B cell (primary cell): Measurements from ENCODE around the gene MSH2. TPM values are rescaled to one million over a fixed set of nuclear protein-coding genes. Genes with fewer than 3 reads are reported as not detected.

Source experiments
- ATAC-seq: fragments of 200-7000 bp; cut with Tn5 transposase; one replicate; pipeline ENCODE4 v1.10.0; 2021; ENCODE audit warnings: low read depth, mild to moderate bottlenecking, moderate number of reproducible peaks, moderate library complexity
- CTCF ChIA-PET: fragments of 350-600 bp; sonication (Branson Sonifier 250); formaldehyde crosslinking; loops from one replicate; lab custom pipeline; 2021; ENCODE audit warnings: antibody characterized with exemption, inconsistent platforms; lab: Charles Lee
- POLR2A ChIA-PET: fragments of 350-600 bp; sonication (Branson Sonifier 250); formaldehyde crosslinking; loops from one replicate; lab custom pipeline; 2021; ENCODE audit warnings: antibody characterized with exemption; lab: Charles Lee
- DNase-seq: peaks from one replicate; pipeline ENCODE4 v3.0.0; 2013
- H2AFZ ChIP-seq: 2 replicates; pipeline ENCODE4 v1.6.1; 2012; ENCODE audit warnings: mild to moderate bottlenecking, low read depth, low read length; ENCODE audit not compliant: insufficient read depth, poor library complexity, severe bottlenecking
- H3K27ac ChIP-seq, 2 donors: 1 replicate in 1 of 2; 2 replicates in 1 of 2; pipeline ENCODE4 v1.5.1; 2012 to 2013; ENCODE audit warnings: low read length in 2 of 2, mild to moderate bottlenecking in 2 of 2, moderate library complexity in 1 of 2
- H3K27me3 ChIP-seq, 4 experiments: fragments of 200-600 bp in 1 of 4; sonication (generic) in 1 of 4; replicated peaks in 1 of 4; 1 replicate in 2 of 4; 2 replicates in 2 of 4; pipeline versions ENCODE4 v1.6.1 to v1.7.0; 2013 to 2016; ENCODE audit warnings: low read length in 3 of 4, mild to moderate bottlenecking in 2 of 4, mixed read lengths in 1 of 4, moderate library complexity in 1 of 4; ENCODE audit not compliant: insufficient read depth in 4 of 4, control insufficient read depth in 3 of 4; ENCODE audit errors: control extremely low read depth in 1 of 4
- H3K36me3 ChIP-seq, 2 experiments: replicated peaks in 1 of 2; 1 replicate in 1 of 2; 2 replicates in 1 of 2; pipeline versions ENCODE4 v1.6.1 to v1.7.1; 2013; ENCODE audit warnings: low read length in 1 of 2; ENCODE audit not compliant: insufficient read depth in 2 of 2, control insufficient read depth in 1 of 2; ENCODE audit errors: control extremely low read depth in 1 of 2, extremely low read depth in 1 of 2
- H3K4me1 ChIP-seq, 2 donors: fragments of 200-600 bp in 1 of 2; sonication (generic) in 1 of 2; 1 replicate in 1 of 2; 2 replicates in 1 of 2; pipeline versions ENCODE4 v1.5.1 to v1.6.1; 2013 to 2017; ENCODE audit warnings: low read length in 2 of 2; ENCODE audit not compliant: control insufficient read depth in 2 of 2, insufficient read depth in 2 of 2
- H3K4me2 ChIP-seq: replicated peaks from 2 replicates; pipeline ENCODE3; 2012; ENCODE audit warnings: mild to moderate bottlenecking, low read depth, low read length; ENCODE audit not compliant: poor library complexity, severe bottlenecking
- H3K4me3 ChIP-seq, 5 experiments: fragments of 200-600 bp in 1 of 5; sonication (generic) in 1 of 5; 1 replicate in 3 of 5; 2 replicates in 2 of 5; pipeline versions ENCODE4 v1.5.1 to v1.7.0; 2011 to 2016; ENCODE audit warnings: low read length in 4 of 5, mild to moderate bottlenecking in 4 of 5, low read depth in 2 of 5, control low read depth in 1 of 5, moderate library complexity in 1 of 5; ENCODE audit not compliant: insufficient read depth in 1 of 5; ENCODE audit errors: control extremely low read depth in 1 of 5, extremely low read depth in 1 of 5
- H3K79me2 ChIP-seq: fragments of 200-600 bp; sonication (generic); one replicate; pipeline ENCODE4 v1.6.0; 2016; ENCODE audit warnings: low read length; ENCODE audit not compliant: control insufficient read depth, insufficient read depth
- H3K9ac ChIP-seq: fragments of 200-600 bp; sonication (generic); 2 replicates; pipeline ENCODE4 v1.6.1; 2017; ENCODE audit warnings: mild to moderate bottlenecking, low read length, moderate library complexity
- H3K9me3 ChIP-seq, 3 donors: one replicate each; pipeline versions ENCODE4 v1.6.1 to v1.7.1; 2013; ENCODE audit warnings: low read length in 2 of 3; ENCODE audit not compliant: control insufficient read depth in 2 of 3, insufficient read depth in 1 of 3; ENCODE audit errors: control extremely low read depth in 1 of 3
- H4K20me1 ChIP-seq: 2 replicates; pipeline ENCODE4 v1.6.0; 2012; ENCODE audit warnings: mild to moderate bottlenecking, low read length; ENCODE audit not compliant: insufficient read depth, control insufficient read depth, poor library complexity, severe bottlenecking
- H3K27ac Mint-ChIP-seq: one replicate; pipeline ENCODE4 v1.8.0; 2021; ENCODE audit warnings: mixed read lengths
- H3K27me3 Mint-ChIP-seq: one replicate; pipeline ENCODE4 v1.8.0; 2021; ENCODE audit warnings: mixed read lengths
- H3K4me1 Mint-ChIP-seq: one replicate; pipeline ENCODE4 v1.8.0; 2021; ENCODE audit warnings: mixed read lengths
- H3K4me3 Mint-ChIP-seq: one replicate; pipeline ENCODE4 v1.8.0; 2021; ENCODE audit warnings: mixed read lengths
- H3K9me3 Mint-ChIP-seq: one replicate; pipeline ENCODE4 v1.8.0; 2022; ENCODE audit warnings: mixed read lengths; ENCODE audit not compliant: insufficient read depth
- EZH2 ChIP-seq: IDR thresholded peaks from 2 replicates; pipeline ENCODE4 v1.6.1; 2012; ENCODE audit warnings: borderline replicate concordance, low read depth, mild to moderate bottlenecking, moderate library complexity, low read length; ENCODE audit not compliant: insufficient read depth, poor library complexity, severe bottlenecking
- WGBS: methylation state at CpG from one replicate; pipeline ENCODE4 v1.1.5; 2013; ENCODE audit warnings: missing lambda C conversion rate; ENCODE audit not compliant: insufficient coverage; 5-methylcytosine and 5-hydroxymethylcytosine counted together
- intact Hi-C: fragments of 100-400 bp; cut with micrococcal nuclease; formaldehyde crosslinking; loops from one replicate; pipeline ENCODE4 v1.10.0; 2022
- polyA plus RNA-seq: library from polyadenylated mRNA; depleted of rRNA; stranded (reverse); fragments of >200 nt; gene quantifications from 2 replicates; pipeline ENCODE4 v1.2.3, GENCODE V29; 2012
- total RNA-seq, 2 donors: library from RNA; stranded (reverse); fragments of 120-200 nt in 1 of 2; gene quantifications; 1 replicate in 1 of 2; 2 replicates in 1 of 2; pipeline versions ENCODE4 v1.2.3 to v1.2.4, GENCODE V29; 2013 to 2022
- TF ChIP-seq, protein P1 (sequence below): fragments of 200-600 bp; IDR thresholded peaks from one replicate; pipeline ENCODE4 v1.8.0; 2022; ENCODE audit warnings: antibody characterized with exemption, mild to moderate bottlenecking

MSH2 gene
- total and polyA plus RNA-seq, 2 donors (not counting 1 experiment from before 2014, with no cell fraction given): 7.4 to 21.9 TPM

DNA sequence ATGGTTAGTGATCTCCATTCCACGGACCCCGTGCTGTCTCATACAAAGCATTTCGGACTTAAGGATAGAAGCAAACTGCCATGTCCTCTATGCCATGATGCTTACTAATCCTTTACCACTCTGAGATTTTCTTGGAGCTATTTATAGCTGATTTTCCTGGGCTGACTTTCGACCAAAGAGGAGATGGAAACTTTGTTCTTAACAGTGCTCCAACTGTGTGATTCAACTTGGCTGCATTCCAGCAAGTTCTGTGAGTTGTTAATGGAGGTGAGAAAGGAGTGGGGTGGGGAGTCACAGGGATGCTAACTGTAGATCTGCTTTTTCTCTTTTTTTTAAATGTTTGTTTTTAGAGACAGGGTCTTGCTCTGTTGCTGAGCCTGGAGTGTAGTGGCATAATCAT, 45.5 kb upstream of the MSH2 start:
- H3K9me3 ChIP-seq: no peaks in the 10 kb centered on the region
- no peaks in the 10 kb centered on the region for H3K4me1 ChIP-seq
- H3K27me3 ChIP-seq: no peaks in the 10 kb centered on the region
- H2AFZ ChIP-seq: no peak overlapping the region
- H4K20me1 ChIP-seq: no peaks in the 10 kb centered on the region
- no peak overlapping the region for H3K27ac ChIP-seq
- POLR2A ChIA-PET: no interaction called here
- H3K9me3 Mint-ChIP-seq: no peaks in the 10 kb centered on the region
- no peaks in the 10 kb centered on the region for H3K36me3 ChIP-seq
- peaks cover 7% of the 10 kb centered on the region for H3K27me3 Mint-ChIP-seq
- no peak overlapping the region for H3K4me3 ChIP-seq
- no peak overlapping the region for H3K4me3 Mint-ChIP-seq
- no peak overlapping the region for H3K9ac ChIP-seq
- H3K27ac Mint-ChIP-seq: no peak overlapping the region
- TF ChIP-seq EZH2: no peak
- no peaks in the 10 kb centered on the region for H3K4me1 Mint-ChIP-seq
- ATAC-seq (no peak), DNase-seq (no peak)
- 92% methylated on average over 3 of the region's 4 CpGs for WGBS
- no peaks in the 10 kb centered on the region for H3K79me2 ChIP-seq
- H3K4me2 ChIP-seq: no peak overlapping the region
- CTCF ChIA-PET: interaction anchor here (0.7 kb wide), 1 partner anchor 10 kb away, joined by 3 read pairs; no protein-coding TSS in a partner anchor
- intact Hi-C loops: no loop called here

DNA sequence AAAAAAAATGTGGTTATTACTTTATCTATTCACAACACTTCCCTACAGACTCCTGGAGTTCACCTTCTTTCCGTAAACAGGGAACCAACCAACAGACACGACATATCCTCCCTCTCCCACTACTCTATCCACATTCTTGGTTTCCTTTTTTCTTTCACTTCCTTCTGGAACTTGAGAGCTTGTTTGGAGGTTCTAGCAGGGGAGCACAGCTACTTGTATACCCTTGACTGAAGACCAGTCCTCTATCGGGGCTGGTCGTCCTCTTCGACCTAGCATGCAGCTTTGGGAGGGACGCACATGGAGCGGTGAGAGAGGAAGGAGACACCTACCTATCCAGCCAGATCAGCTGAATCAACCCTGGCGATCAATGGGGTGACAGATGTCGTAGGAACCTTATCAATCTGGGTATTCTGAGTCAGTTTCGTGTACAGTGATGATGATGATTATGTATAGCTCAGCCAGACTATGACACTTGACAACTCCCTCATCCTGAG, 43.5 kb upstream of the MSH2 start:
- H3K27ac Mint-ChIP-seq: no peak overlapping the region
- H3K4me1 Mint-ChIP-seq: no peaks in the 10 kb centered on the region
- no peaks in the 10 kb centered on the region for H3K9me3 Mint-ChIP-seq
- ATAC-seq (no peak), DNase-seq (no peak)
- H3K4me1 ChIP-seq: no peaks in the 10 kb centered on the region
- H3K27ac ChIP-seq: no peak overlapping the region
- peaks cover 7% of the 10 kb centered on the region for H3K27me3 Mint-ChIP-seq
- no peaks in the 10 kb centered on the region for H3K36me3 ChIP-seq
- H3K79me2 ChIP-seq: no peaks in the 10 kb centered on the region
- intact Hi-C loops: no loop called here
- H3K4me3 Mint-ChIP-seq: no peak overlapping the region
- H3K4me2 ChIP-seq: no peak overlapping the region
- ChIA-PET CTCF (no interaction called here), POLR2A (no interaction called here)
- H3K9ac ChIP-seq: no peak overlapping the region
- no peaks in the 10 kb centered on the region for H3K9me3 ChIP-seq
- no peaks in the 10 kb centered on the region for H3K27me3 ChIP-seq
- no peak overlapping the region for H3K4me3 ChIP-seq
- WGBS: 97% methylated on average over 6 of the region's 10 CpGs
- TF ChIP-seq EZH2: no peak
- TF ChIP-seq, protein P1, sequence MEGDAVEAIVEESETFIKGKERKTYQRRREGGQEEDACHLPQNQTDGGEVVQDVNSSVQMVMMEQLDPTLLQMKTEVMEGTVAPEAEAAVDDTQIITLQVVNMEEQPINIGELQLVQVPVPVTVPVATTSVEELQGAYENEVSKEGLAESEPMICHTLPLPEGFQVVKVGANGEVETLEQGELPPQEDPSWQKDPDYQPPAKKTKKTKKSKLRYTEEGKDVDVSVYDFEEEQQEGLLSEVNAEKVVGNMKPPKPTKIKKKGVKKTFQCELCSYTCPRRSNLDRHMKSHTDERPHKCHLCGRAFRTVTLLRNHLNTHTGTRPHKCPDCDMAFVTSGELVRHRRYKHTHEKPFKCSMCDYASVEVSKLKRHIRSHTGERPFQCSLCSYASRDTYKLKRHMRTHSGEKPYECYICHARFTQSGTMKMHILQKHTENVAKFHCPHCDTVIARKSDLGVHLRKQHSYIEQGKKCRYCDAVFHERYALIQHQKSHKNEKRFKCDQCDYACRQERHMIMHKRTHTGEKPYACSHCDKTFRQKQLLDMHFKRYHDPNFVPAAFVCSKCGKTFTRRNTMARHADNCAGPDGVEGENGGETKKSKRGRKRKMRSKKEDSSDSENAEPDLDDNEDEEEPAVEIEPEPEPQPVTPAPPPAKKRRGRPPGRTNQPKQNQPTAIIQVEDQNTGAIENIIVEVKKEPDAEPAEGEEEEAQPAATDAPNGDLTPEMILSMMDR: no peak
- no peak overlapping the region for H2AFZ ChIP-seq
- no peaks in the 10 kb centered on the region for H4K20me1 ChIP-seq
